ENCODE results near the gene ST7L.

GRCh38 chr1:112518186-112518585 lies 100.8 kb downstream of the ST7L start:
- TF ChIP-seq POLR2A (IDR thresholded peaks at IDR 0.05) = no peak
- TF ChIP-seq CTCF (IDR thresholded peaks at IDR 0.05) = no peak
